Gastrocnemius medialis (tissue), 4 donors: ENCODE measurements around the gene INPP4A.

Experiments used
- CTCF ChIP-seq, 5 experiments: fragments of 450-650 bp in 3 of 5; fragments of 200-600 bp in 2 of 5; sonication (generic) in 2 of 5; IDR thresholded peaks in 4 of 5; conservative IDR thresholded peaks in 1 of 5; 1 replicate in 4 of 5; 2 replicates in 1 of 5; pipeline ENCODE4 v1.5.1; 2016 to 2019; ENCODE audit warnings: antibody characterized with exemption in 5 of 5, mild to moderate bottlenecking in 3 of 5, moderate library complexity in 3 of 5
- POLR2A ChIP-seq, 2 donors: fragments of 450-650 bp; IDR thresholded peaks; one replicate each; pipeline ENCODE4 v1.6.1; 2017; ENCODE audit warnings: antibody characterized with exemption in 2 of 2, mild to moderate bottlenecking in 2 of 2, moderate library complexity in 2 of 2

DNA sequence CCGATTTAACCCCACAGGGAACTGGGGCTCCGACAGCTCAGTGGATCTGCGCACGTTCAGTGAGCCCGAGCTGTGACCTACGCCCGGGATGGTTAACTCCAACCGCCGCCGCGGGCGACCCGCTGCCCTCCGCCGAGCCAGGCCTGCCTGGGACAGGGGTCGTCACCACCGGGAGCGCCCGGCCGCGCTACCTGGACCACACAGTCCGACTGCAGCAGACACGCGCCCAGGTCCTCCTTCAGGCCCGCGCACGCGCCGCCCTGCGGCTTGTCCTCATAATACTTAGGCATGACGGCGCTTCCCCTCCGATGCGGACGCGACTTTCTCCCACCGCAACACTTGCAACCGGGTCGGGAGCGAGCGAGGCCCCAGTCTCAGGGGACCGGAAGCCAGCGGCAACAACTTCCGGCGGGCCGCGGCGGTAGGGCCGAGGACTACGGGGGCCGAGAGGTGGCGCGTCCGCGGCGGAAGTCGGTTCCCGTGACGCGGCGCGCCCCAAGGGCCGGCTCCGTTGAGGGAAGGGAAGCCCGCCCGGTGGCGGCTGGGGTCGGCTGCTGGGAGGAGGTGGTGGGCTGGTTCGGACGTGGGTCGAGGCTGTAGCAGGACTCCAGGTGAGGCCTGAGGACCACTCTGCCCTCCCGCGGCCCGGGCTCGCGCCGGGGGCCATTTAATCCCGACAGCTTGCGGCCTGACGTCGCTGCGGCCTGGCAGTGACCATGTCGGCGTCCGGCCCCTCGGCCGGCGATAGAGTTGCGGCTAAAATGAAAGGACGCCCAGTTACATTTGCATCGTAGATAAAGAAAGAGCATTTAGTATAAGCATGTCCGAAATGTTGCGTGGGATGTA, 163.7 kb downstream of the INPP4A start, which contains the start of the genes COA5 and UNC50:
- TF ChIP-seq CTCF (IDR thresholded peaks at IDR 0.05 in 4 of 5, conservative IDR thresholded peaks at IDR 0.05 in 1 of 5) (no peak), POLR2A (IDR thresholded peaks at IDR 0.05) (peak; percentile 79 to 89)
